ENCODE data around the gene RAI14.

Gene RAI14

GRCh38 chr5:34833976-34834793 lies 178.1 kb downstream of the RAI14 start:
- POLR2A ChIA-PET, result no interaction called here
- no peak for DNase-seq (ENCODE audit: extremely low spot score)
- no peak for TF ChIP-seq FOXM1 (IDR thresholded peaks at IDR 0.05; ENCODE audit: borderline replicate concordance)
- no peak for TF ChIP-seq FOXA1 (IDR thresholded peaks at IDR 0.05)
- TF ChIP-seq FOXK2 (IDR thresholded peaks at IDR 0.05), result no peak
- no peak for TF ChIP-seq ZNF384 (IDR thresholded peaks at IDR 0.05)
- TF ChIP-seq BHLHE40 (IDR thresholded peaks at IDR 0.05; ENCODE audit: borderline replicate concordance), result no peak
- TF ChIP-seq CTBP1 (IDR thresholded peaks at IDR 0.05; ENCODE audit: borderline replicate concordance), result no peak
- TF ChIP-seq SUZ12 (IDR thresholded peaks at IDR 0.05), result no peak
- CTCF ChIA-PET, result no interaction called here

DNA sequence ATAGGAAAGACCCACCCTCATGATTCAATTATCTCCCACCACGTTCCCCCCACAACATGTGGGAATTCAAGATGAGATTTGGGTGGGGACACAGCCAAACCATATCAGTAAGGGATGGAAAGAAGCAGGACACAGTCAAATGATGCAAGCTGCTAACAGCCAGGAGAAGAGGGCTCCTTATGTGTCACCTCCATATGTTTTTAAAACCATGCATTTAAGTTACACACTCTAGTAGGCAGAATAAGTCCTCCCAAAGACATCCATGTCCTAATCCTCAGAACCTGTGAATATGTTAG lies 178.6 kb downstream of the RAI14 start:
- POLR2A ChIA-PET, result no interaction called here
- TF ChIP-seq BHLHE40 (IDR thresholded peaks at IDR 0.05; ENCODE audit: borderline replicate concordance) (no peak), PKNOX1 (IDR thresholded peaks at IDR 0.05) (no peak), L3MBTL2 (conservative IDR thresholded peaks at IDR 0.05) (no peak), ELF4 (IDR thresholded peaks at IDR 0.05) (no peak), FOXA1 (IDR thresholded peaks at IDR 0.05) (no peak), ZNF384 (IDR thresholded peaks at IDR 0.05) (no peak), FOXM1 (IDR thresholded peaks at IDR 0.05; ENCODE audit: borderline replicate concordance) (no peak), CTBP1 (IDR thresholded peaks at IDR 0.05; ENCODE audit: borderline replicate concordance) (no peak), SP1 (IDR thresholded peaks at IDR 0.05) (no peak), TARDBP (IDR thresholded peaks at IDR 0.05) (no peak), ARNT (IDR thresholded peaks at IDR 0.05) (no peak), LEF1 (IDR thresholded peaks at IDR 0.05; ENCODE audit: borderline replicate concordance) (no peak), NFRKB (IDR thresholded peaks at IDR 0.05) (no peak), FOXK2 (IDR thresholded peaks at IDR 0.05) (no peak)
- CTCF ChIA-PET, result no interaction called here
- DNase-seq (ENCODE audit: extremely low spot score), result no peak

DNA sequence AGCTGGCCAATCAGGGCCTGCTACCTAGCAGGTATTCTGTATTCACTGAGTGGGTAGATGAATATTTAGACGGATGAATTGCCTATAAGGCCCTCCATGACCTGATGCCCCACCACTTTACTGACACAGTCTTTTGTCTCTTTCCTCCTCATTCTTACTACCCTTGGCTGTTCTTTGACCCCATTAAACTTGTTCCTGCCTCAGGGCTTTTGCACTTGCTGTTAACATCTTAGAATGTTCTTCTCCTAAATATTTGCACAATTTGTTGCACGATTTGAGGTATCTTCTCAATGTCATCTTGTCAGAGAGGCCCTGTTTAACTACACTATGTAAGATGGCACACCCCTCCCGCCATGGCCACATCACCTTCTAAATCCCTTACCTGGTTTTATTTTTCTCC lies 179.5 kb downstream of the RAI14 start:
- DNase-seq (ENCODE audit: extremely low spot score), result no peak
- POLR2A ChIA-PET, result no interaction called here
- TF ChIP-seq TARDBP (IDR thresholded peaks at IDR 0.05) (no peak), FOXM1 (IDR thresholded peaks at IDR 0.05; ENCODE audit: borderline replicate concordance) (no peak), LEF1 (IDR thresholded peaks at IDR 0.05; ENCODE audit: borderline replicate concordance) (no peak), HDGF (IDR thresholded peaks at IDR 0.05; ENCODE audit: borderline replicate concordance) (no peak), SP1 (IDR thresholded peaks at IDR 0.05) (no peak), NFRKB (IDR thresholded peaks at IDR 0.05) (no peak), SUZ12 (IDR thresholded peaks at IDR 0.05) (no peak), PKNOX1 (IDR thresholded peaks at IDR 0.05) (no peak), CTBP1 (IDR thresholded peaks at IDR 0.05; ENCODE audit: borderline replicate concordance) (no peak), BHLHE40 (IDR thresholded peaks at IDR 0.05; ENCODE audit: borderline replicate concordance) (no peak), FOXA1 (IDR thresholded peaks at IDR 0.05) (no peak), ARNT (IDR thresholded peaks at IDR 0.05) (no peak), ZNF384 (IDR thresholded peaks at IDR 0.05) (no peak), FOXK2 (IDR thresholded peaks at IDR 0.05) (no peak)
- CTCF ChIA-PET, result interaction anchor here (0.6 kb wide), 1 partner anchor 313 kb away, joined by 4 read pairs; no protein-coding TSS in a partner anchor

- TF ChIP-seq L3MBTL2 (conservative IDR thresholded peaks at IDR 0.05) (peak; percentile 77), BHLHE40 (IDR thresholded peaks at IDR 0.05; ENCODE audit: borderline replicate concordance) (no peak), ELF4 (IDR thresholded peaks at IDR 0.05) (peak; percentile 43; the same call in 1 of the 2 replicates)
- POLR2A ChIA-PET, result interaction anchor here (0.7 to 2.1 kb wide), 8 partner anchors 10 to 184 kb away, joined by 3 to 8 read pairs (median 4); partner anchors contain the start of genes BRIX1 and RAD1
- peak; percentile 89 for DNase-seq (ENCODE audit: extremely low spot score)
- CTCF ChIA-PET, result no interaction called here
These were observed 182.9 kb downstream of the RAI14 start, which contains the start of gene TTC23L for GRCh38 chr5:34838785-34839714. Gene TTC23L (plus strand): TSS chr5:34839164. CDS start chr5:34840672, 1,508 bp downstream.

- CTCF ChIA-PET, result no interaction called here
- POLR2A ChIA-PET, result interaction anchor here (0.7 kb wide), 1 partner anchor 12 kb away, joined by 3 read pairs; no protein-coding TSS in a partner anchor
- DNase-seq (ENCODE audit: extremely low spot score), result no peak
- no peak for TF ChIP-seq PKNOX1 (IDR thresholded peaks at IDR 0.05)
- no peak for TF ChIP-seq ELF4 (IDR thresholded peaks at IDR 0.05)
- TF ChIP-seq ARNT (IDR thresholded peaks at IDR 0.05), result no peak
- no peak for TF ChIP-seq FOXK2 (IDR thresholded peaks at IDR 0.05)
- TF ChIP-seq LEF1 (IDR thresholded peaks at IDR 0.05; ENCODE audit: borderline replicate concordance), result no peak
These were observed 185.7 kb downstream of the RAI14 start for GRCh38 chr5:34841816-34842215.

- no peak for DNase-seq (ENCODE audit: extremely low spot score)
- no peak for TF ChIP-seq ARNT (IDR thresholded peaks at IDR 0.05)
- no peak for TF ChIP-seq FOXK2 (IDR thresholded peaks at IDR 0.05)
- no peak for TF ChIP-seq ZNF384 (IDR thresholded peaks at IDR 0.05)
- TF ChIP-seq FOXA1 (IDR thresholded peaks at IDR 0.05), result no peak
- no peak for TF ChIP-seq TARDBP (IDR thresholded peaks at IDR 0.05)
- TF ChIP-seq ELF4 (IDR thresholded peaks at IDR 0.05), result no peak
- TF ChIP-seq NFRKB (IDR thresholded peaks at IDR 0.05), result no peak
- no peak for TF ChIP-seq L3MBTL2 (conservative IDR thresholded peaks at IDR 0.05)
- no peak for TF ChIP-seq CTBP1 (IDR thresholded peaks at IDR 0.05; ENCODE audit: borderline replicate concordance)
- TF ChIP-seq BHLHE40 (IDR thresholded peaks at IDR 0.05; ENCODE audit: borderline replicate concordance), result no peak
- TF ChIP-seq HDGF (IDR thresholded peaks at IDR 0.05; ENCODE audit: borderline replicate concordance), result no peak
- no peak for TF ChIP-seq PKNOX1 (IDR thresholded peaks at IDR 0.05)
- TF ChIP-seq SP1 (IDR thresholded peaks at IDR 0.05), result no peak
- TF ChIP-seq SUZ12 (IDR thresholded peaks at IDR 0.05), result no peak
- no peak for TF ChIP-seq LEF1 (IDR thresholded peaks at IDR 0.05; ENCODE audit: borderline replicate concordance)
- TF ChIP-seq FOXM1 (IDR thresholded peaks at IDR 0.05; ENCODE audit: borderline replicate concordance), result no peak
- ChIA-PET POLR2A (no interaction called here), CTCF (no interaction called here)
These were observed 186.4 kb downstream of the RAI14 start for GRCh38 chr5:34842554-34842953.

Measured in HEK293T (cell line).